ENCODE data around the gene OR10H5.
"Not testable (repeated sequence)": the region's sequence is repeated elsewhere in the genome, so short reads cannot be mapped to it uniquely, and the experiment has no call there.

OR10H5 gene

GRCh38 chr19:15812060-15812722 is 24.7 kb downstream of the OR10H5 start:
- DNase-seq (ENCODE audit: low read depth), result no peak

- DNase-seq (ENCODE audit: low read depth), result no peak
Measured at GRCh38 chr19:15813916-15814315, 26.5 kb downstream of the OR10H5 start.

GRCh38 chr19:15815306-15815705 is 27.8 kb downstream of the OR10H5 start, which contains the start of gene OR10H1:
TSS of gene OR10H1 (minus strand) at chr19:15815664. CDS start at chr19:15808037, 7,627 bp downstream.
- no peak for DNase-seq (ENCODE audit: low read depth)

- DNase-seq (ENCODE audit: low read depth), result no peak
Measured at GRCh38 chr19:15820646-15821045, 33.2 kb downstream of the OR10H5 start.

GRCh38 chr19:15825753-15826152 is 38.3 kb downstream of the OR10H5 start:
- DNase-seq (ENCODE audit: low read depth), result no peak

- DNase-seq (ENCODE audit: low read depth), result no peak
Measured at GRCh38 chr19:15828121-15828610, 40.7 kb downstream of the OR10H5 start.

- not testable (repeated sequence) for DNase-seq (ENCODE audit: low read depth)
Measured at GRCh38 chr19:15828611-15829305, 41.3 kb downstream of the OR10H5 start.

GRCh38 chr19:15829306-15829698 is 41.8 kb downstream of the OR10H5 start:
- DNase-seq (ENCODE audit: low read depth), result no peak

- DNase-seq (ENCODE audit: low read depth), result no peak
Measured at GRCh38 chr19:15829786-15830185, 42.3 kb downstream of the OR10H5 start.

GRCh38 chr19:15831626-15832025 is 44.2 kb downstream of the OR10H5 start:
- no peak for DNase-seq (ENCODE audit: low read depth)

- not testable (repeated sequence) for DNase-seq (ENCODE audit: low read depth)
Measured at GRCh38 chr19:15834232-15834631, 46.8 kb downstream of the OR10H5 start.

GRCh38 chr19:15835565-15836329 is 48.3 kb downstream of the OR10H5 start:
- not testable (repeated sequence) for DNase-seq (ENCODE audit: low read depth)

GRCh38 chr19:15836330-15837220 is 49.1 kb downstream of the OR10H5 start:
- peak; percentile 60 for DNase-seq (ENCODE audit: low read depth)

- no peak for DNase-seq (ENCODE audit: low read depth)
Measured at GRCh38 chr19:15837221-15837731, 49.8 kb downstream of the OR10H5 start.

- no peak for DNase-seq (ENCODE audit: low read depth)
Measured at GRCh38 chr19:15838351-15838750, 50.9 kb downstream of the OR10H5 start.

- not testable (repeated sequence) for DNase-seq (ENCODE audit: low read depth)
Measured at GRCh38 chr19:15839888-15840287, 52.4 kb downstream of the OR10H5 start.

GRCh38 chr19:15840833-15841232 is 53.4 kb downstream of the OR10H5 start:
- no peak for DNase-seq (ENCODE audit: low read depth)

- no peak for DNase-seq (ENCODE audit: low read depth)
Measured at GRCh38 chr19:15841875-15842569, 54.6 kb downstream of the OR10H5 start.

GRCh38 chr19:15843203-15843893 is 55.9 kb downstream of the OR10H5 start:
- no peak for DNase-seq (ENCODE audit: low read depth)

GRCh38 chr19:15843894-15844222 is 56.4 kb downstream of the OR10H5 start:
- DNase-seq (ENCODE audit: low read depth), result not testable (repeated sequence)

All from GM04503 (cell line).